ENCODE data around the gene TCF7L1. TPM values are rescaled to one million over a fixed set of nuclear protein-coding genes. Genes with fewer than 3 reads are reported as not detected.
"Not testable (repeated sequence)": the region's sequence is repeated elsewhere in the genome, so short reads cannot be mapped to it uniquely, and the experiment has no call there.

TCF7L1 gene
- total and polyA plus RNA-seq, 11 donors: 1.9 to 9.8 (median 6.3) TPM

GRCh38 chr2:85154048-85154753 is 21.0 kb downstream of the TCF7L1 start:
- H3K4me1 ChIP-seq: peaks cover 0 to 65% (median 39%) of the 10 kb centered on the region in 12 donors
- H3K4me3 ChIP-seq: no peak overlapping the region
- H3K27ac ChIP-seq: no peak overlapping the region
- no peaks in the 10 kb centered on the region for H3K9me3 ChIP-seq
- H3K27me3 ChIP-seq: no peaks in the 10 kb centered on the region
- intact Hi-C loops (cut with DNase I): no loop called here
- no peaks in the 10 kb centered on the region for H3K36me3 ChIP-seq
- no peak for DNase-seq
- no peak for TF ChIP-seq POLR2A (IDR thresholded peaks at IDR 0.05)
- TF ChIP-seq, protein P1, sequence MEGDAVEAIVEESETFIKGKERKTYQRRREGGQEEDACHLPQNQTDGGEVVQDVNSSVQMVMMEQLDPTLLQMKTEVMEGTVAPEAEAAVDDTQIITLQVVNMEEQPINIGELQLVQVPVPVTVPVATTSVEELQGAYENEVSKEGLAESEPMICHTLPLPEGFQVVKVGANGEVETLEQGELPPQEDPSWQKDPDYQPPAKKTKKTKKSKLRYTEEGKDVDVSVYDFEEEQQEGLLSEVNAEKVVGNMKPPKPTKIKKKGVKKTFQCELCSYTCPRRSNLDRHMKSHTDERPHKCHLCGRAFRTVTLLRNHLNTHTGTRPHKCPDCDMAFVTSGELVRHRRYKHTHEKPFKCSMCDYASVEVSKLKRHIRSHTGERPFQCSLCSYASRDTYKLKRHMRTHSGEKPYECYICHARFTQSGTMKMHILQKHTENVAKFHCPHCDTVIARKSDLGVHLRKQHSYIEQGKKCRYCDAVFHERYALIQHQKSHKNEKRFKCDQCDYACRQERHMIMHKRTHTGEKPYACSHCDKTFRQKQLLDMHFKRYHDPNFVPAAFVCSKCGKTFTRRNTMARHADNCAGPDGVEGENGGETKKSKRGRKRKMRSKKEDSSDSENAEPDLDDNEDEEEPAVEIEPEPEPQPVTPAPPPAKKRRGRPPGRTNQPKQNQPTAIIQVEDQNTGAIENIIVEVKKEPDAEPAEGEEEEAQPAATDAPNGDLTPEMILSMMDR (IDR thresholded peaks at IDR 0.05): no peak
- 60 to 70% (median 66%) methylated on average over 7 of the region's 7 CpGs for WGBS, 4 donors
- ATAC-seq: peak in 3 of 4 donors; percentile 15 to 54 (median 49)

DNA sequence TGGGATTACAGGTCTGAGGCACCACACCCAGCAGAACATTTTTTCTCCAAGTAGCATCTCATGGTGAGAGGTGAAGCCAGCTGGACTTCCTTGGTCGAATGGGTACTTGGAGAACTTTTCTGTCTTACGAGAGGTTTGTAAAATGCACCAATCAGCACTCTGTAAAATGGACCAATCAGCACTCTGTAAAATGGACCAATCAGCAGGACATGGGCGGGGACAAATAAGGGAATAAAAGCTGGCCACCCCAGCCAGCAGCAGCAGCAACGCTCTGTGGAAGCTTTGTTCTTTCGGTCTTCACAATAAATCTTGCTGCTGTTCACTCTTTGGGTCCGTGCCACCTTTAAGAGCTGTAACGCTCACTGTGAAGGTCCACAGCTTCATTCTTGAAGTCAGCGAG is 21.9 kb downstream of the TCF7L1 start:
- peaks cover 0 to 74% (median 45%) of the 10 kb centered on the region in 12 donors for H3K4me1 ChIP-seq
- H3K4me3 ChIP-seq; H3K36me3 ChIP-seq; DNase-seq; H3K27ac ChIP-seq; H3K27me3 ChIP-seq; H3K9me3 ChIP-seq; ATAC-seq; intact Hi-C loops (cut with DNase I): not testable (repeated sequence)
- 94 to 97% (median 96%) methylated on average over 8 of the region's 8 CpGs for WGBS, 4 donors

GRCh38 chr2:85156153-85156552 is 23.0 kb downstream of the TCF7L1 start:
- Histone ChIP-seq H3K9me3 (no peaks in the 10 kb centered on the region), H3K4me3 (no peak overlapping the region), H3K4me1 (peaks cover 0 to 75% (median 48%) of the 10 kb centered on the region in 12 donors), H3K27ac (no peak overlapping the region), H3K27me3 (no peaks in the 10 kb centered on the region), H3K36me3 (no peaks in the 10 kb centered on the region)
- intact Hi-C loops (cut with DNase I): no loop called here
- DNase-seq (no peak), ATAC-seq (no peak)
- no peak for TF ChIP-seq POLR2A (IDR thresholded peaks at IDR 0.05)
- TF ChIP-seq, protein P1 (IDR thresholded peaks at IDR 0.05): no peak
- WGBS, 4 donors: 45 to 56% (median 49%) methylated on average over 7 of the region's 7 CpGs

DNA sequence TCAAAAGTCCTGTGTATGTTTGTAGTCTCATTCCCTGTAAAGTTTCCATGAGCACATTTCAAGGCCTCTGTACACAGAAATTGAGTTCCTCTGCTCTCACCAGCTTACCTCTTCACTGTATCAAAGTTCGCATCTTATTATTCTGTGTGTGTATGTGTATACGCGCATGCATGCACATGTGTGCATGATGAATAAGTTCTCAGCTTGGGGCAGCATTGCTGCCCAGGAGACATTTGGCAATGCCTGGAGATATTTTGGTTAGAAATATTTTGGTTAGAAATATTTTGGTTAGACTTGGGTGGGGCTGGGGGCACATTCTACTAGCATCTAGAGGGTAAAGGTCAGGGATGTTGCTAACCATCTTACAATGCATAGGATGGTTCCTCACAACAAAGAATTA is 23.4 kb downstream of the TCF7L1 start:
- H3K4me3 ChIP-seq: no peak overlapping the region
- no peak overlapping the region for H3K27ac ChIP-seq
- H3K4me1 ChIP-seq: peaks cover 0 to 78% (median 50%) of the 10 kb centered on the region in 12 donors
- DNase-seq (no peak), ATAC-seq (no peak)
- WGBS, 4 donors: 95 to 97% (median 96%) methylated on average over 3 of the region's 3 CpGs
- TF ChIP-seq, protein P1 (IDR thresholded peaks at IDR 0.05): no peak
- TF ChIP-seq POLR2A (IDR thresholded peaks at IDR 0.05): no peak
- no peaks in the 10 kb centered on the region for H3K27me3 ChIP-seq
- no peaks in the 10 kb centered on the region for H3K9me3 ChIP-seq
- no peaks in the 10 kb centered on the region for H3K36me3 ChIP-seq
- intact Hi-C loops (cut with DNase I): no loop called here

GRCh38 chr2:85157345-85157744 is 24.2 kb downstream of the TCF7L1 start:
- 91 to 97% (median 93%) methylated on average over 1 of the region's 1 CpG for WGBS, 4 donors
- H3K4me1 ChIP-seq: peaks cover 0 to 85% (median 57%) of the 10 kb centered on the region in 12 donors
- intact Hi-C loops (cut with DNase I): no loop called here

More at GRCh38 chr2:85157345-85157744, 24.2 kb downstream of the TCF7L1 start:
- ATAC-seq (no peak), DNase-seq (no peak)
- no peaks in the 10 kb centered on the region for H3K9me3 ChIP-seq
- H3K4me3 ChIP-seq: no peak overlapping the region
- no peaks in the 10 kb centered on the region for H3K36me3 ChIP-seq
- H3K27me3 ChIP-seq: no peaks in the 10 kb centered on the region
- no peak overlapping the region for H3K27ac ChIP-seq
- no peak for TF ChIP-seq POLR2A (IDR thresholded peaks at IDR 0.05)
- TF ChIP-seq, protein P1 (IDR thresholded peaks at IDR 0.05): no peak
